GM21423 (cell line): Measurements from ENCODE around the gene TERT.
"Not testable (repeated sequence)": the region's sequence is repeated elsewhere in the genome, so short reads cannot be mapped to it uniquely, and the experiment has no call there.

Experiments used
- ATAC-seq: cut with Tn5 transposase; IDR thresholded peaks from one replicate; pipeline ENCODE4 v1.9.1; 2021; ENCODE audit warnings: mild to moderate bottlenecking, moderate library complexity; ENCODE audit not compliant: unreplicated experiment

TERT gene

DNA sequence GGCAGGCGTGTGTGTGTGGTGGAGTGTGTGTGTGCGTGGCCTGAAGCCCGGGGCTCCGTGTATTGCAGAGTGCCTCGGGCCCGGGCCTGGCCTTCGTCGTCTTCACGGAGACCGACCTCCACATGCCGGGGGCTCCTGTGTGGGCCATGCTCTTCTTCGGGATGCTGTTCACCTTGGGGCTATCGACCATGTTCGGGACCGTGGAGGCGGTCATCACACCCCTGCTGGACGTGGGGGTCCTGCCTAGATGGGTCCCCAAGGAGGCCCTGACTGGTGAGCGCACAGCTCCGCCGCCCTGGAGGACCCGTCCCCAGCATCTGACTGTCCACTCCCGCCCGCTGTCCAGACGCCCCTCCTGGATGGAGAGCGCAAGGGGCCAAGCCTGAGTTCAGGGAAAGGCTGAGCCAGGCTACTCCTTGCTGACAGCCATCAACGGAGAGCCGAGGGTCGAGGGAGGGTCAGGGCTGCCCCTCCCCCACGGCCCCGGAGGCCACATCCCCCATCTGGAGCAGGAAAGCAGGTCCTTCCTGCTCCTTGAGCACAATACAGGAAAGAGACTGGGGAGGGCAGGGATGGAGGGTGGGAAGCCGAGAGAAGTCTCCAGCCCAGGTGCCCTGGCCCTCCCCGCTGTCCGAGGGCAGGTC is 51.3 kb downstream of the TERT start:
- ATAC-seq: no peak

DNA sequence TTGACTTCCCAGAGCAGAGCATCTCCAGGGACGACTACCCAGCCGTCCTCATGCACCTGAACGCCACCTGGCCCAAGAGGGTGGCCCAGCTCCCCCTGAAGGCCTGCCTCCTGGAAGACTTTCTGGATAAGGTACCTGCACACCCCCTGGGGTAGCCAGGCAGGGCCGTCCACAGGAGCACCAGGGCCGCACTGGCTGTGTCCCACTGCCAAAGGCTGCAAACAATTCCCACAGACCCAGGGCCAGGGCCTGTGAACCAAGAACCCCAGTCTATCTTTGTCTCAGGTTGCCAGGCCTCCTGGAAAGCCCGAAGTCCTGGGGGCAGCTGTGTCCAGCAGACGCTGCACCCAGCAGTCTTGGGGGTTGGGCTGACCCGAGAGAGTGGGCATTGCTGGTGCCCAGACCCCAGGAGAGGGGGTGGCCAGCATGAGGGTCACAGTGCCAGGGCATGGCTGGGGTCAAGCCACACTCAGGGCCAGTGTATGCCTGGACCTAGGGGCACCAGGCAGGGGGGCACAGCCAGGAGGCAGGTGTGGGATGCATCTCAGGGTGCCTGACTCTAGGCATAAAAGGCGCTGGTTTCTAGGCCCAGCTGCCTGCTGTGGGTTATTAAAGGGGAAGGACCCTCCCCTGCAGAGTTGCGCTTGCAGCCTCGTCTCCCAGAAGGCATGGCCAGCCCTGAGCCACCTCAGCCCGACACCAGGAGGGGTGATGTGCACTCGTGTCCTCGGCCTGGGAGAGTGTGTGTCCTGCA is 52.0 kb downstream of the TERT start:
- no peak for ATAC-seq

DNA sequence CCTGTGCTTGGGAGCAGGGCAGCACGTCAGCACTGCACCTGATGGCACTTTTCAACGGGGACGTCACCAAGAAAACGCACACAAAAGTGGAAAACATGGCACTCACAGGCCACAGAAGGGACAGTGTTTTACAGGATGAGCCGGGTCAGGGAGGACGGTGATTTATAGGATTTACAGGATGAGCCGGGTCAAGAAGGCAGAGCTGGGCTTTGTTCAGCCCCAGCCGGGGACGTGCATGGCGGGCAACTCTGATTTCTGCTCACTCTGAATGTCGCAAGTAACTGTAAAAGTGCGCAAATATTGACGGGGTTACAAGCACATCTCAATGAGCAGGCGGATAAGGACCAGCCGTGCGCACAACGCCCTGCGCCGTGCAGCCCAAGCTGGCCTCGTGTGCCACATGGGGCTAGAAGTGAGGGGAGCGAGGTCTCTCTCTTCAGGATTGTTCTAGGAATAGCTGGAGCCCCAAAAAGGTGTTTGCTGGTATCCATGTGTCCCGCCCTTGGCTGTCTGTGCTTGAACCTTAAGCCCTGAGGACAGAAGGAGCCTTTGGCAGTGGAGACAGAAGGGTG is 53.3 kb downstream of the TERT start:
- ATAC-seq: no peak

DNA sequence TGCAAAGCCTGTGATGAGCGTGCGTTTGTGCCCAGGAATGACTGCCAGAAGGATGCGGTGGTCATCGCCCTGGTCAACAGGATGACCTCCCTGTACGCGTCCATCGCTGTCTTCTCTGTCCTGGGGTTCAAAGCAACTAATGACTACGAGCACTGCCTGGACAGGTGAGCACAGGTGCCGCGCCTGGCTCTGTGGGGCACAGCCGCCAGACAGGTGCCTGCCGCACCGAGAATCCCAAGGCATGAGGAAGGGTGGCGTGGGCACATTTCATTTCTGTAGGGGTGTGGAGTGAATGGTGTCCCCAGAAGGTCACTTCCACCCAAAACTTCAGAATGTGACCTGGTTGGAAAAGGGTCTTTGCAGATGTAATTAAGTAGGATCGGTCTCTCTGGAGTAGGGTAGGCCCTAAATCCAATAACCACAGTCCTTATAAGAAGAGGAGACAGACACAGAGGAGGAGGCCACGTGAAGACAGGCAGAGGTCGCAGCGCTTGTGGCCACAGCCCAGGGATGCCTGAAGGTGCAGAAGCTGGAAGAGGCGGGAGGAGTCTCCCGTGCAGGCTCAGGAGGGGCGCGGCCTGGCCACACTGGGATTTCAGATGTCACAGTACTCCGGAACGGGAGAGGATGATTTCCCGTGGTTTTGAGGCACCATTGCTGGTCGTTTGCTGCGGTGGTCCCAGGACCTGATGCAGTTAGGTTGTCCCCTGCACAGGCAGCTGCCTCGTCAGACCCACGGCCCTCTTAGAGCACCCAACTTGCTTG is 54.2 kb downstream of the TERT start:
- ATAC-seq: no peak

DNA sequence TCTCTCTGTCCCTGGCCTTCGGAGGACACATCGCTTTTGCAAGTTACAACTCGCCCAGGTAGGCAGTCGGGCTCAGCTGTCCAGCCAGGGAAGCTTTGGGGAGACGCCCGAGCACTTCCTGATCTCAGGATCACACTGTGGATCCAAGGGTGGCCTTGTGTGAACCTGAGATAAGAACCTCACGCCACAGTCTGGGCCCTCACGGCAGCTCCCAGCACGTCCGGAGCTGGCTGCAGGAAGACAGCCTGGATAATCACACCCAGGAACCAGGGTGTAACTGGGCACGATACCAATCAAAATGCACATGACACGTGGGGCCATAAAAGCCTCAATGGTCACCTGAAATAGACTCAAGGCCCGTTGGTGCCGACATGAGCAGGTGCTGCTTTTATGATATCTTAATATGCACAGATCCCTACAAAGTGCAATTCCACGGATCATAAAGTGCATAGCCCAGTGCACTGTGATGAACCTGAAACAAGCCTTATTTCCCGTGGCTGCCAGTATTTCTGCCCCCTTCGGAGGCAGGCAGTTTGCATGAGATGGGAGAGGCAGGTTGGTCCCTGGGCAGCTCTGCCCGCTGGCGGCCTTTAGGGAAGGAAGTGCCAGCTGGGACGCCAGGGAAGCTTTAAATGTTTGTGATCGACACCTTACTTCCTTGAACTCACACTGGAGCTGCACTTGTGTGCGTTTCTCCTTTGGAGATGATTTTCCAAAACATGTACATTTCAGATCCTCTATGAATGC is 55.2 kb downstream of the TERT start:
- no peak for ATAC-seq

DNA sequence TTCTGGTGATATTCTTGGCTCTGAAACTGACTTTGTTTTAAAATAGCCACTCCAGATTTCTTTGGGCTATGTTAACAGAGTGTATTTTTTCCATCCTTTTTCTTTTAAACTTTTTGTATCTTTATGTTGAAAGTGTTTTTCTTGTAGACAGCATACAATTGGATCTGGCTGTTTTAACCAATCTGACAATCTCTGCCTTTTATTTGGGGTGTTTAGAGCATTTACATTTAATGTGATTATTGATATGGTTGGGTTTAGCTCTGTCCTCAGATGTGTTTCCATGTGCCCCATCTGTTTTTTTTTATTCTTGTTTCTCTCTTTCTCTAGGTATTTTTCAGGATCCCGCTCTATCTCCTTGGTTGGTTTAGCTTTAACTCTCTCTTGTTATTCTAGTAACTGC is 59.0 kb downstream of the TERT start:
- no peak for ATAC-seq

DNA sequence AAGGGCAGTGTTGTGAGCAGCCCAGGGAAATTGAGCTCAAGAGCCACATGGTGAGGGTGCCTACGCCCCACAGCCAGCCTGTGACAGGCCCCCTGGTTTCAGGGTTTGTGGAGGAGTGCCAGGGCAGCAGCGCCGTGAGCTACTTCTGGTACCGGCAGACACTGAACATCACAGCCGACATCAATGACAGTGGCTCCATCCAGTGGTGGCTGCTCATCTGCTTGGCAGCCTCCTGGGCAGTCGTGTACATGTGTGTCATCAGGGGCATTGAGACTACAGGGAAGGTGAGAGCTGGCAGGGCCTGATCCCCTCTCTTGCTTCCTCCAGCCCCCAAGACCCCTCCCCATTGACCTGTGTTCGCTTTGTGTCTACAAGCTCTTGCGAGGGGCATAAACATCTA is 59.5 kb downstream of the TERT start:
- no peak for ATAC-seq

DNA sequence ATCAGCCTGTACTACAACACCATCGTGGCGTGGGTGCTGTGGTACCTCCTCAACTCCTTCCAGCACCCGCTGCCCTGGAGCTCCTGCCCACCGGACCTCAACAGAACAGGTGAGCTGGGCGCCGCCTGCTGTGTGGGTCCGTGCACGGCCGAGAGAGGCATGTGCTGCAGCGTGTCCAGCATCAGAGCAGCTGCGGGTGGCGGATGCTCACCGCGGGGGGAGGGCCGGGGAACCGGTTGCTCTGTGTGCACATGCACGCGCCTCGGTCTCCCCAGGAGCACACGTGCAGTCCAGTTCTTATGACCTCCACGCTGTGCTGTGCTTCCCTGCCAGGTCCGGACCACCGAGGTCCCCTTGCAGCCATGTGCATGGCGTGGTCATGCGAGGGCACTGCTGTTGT is 62.1 kb downstream of the TERT start:
- ATAC-seq: no peak

DNA sequence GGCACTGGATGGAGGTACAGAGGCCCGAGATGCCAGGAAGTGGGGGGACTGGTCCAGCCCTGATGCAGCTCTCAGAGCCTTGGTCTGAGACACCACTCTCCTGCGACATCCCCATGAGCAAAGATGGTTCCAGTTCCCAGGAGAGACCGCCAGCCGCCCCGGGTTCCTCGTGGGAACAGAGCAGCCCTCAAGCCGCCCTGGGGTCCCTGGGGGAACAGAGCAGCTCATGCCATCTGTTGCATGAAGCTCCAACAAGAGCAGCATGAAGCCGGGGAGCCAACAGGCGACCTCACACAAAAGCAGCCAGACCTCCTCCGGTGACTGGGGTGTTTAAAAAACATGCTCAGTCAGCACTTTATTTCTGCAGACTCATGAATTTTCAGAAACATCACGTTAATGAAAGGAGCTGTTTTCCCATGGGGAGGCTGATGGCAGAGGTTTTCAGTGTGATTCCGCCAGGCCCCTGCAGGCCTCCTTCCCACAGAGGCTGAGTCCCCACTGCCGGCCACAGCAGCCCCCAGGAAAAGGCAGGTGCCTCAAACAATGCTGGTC is 63.4 kb downstream of the TERT start:
- no peak for ATAC-seq

DNA sequence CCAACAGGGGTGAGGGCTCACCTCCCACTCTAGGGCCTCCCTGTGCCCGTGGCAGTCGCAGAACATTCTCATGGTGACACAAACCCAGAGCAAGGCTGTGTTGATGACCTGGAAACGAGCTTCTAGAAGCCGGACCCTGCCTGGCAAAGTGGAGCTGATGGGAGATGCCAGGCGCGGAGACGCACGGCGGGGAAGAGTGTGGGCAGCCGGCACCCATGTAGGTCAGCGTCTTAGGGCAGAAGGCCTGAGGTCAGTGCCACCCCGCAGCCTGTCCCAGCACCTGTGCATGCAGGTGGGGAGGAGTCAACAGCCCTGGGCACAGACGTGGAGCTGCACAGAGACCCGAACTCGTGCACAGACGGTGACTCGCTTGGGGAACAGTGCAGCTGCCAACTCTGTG is 64.3 kb downstream of the TERT start:
- ATAC-seq: no peak

DNA sequence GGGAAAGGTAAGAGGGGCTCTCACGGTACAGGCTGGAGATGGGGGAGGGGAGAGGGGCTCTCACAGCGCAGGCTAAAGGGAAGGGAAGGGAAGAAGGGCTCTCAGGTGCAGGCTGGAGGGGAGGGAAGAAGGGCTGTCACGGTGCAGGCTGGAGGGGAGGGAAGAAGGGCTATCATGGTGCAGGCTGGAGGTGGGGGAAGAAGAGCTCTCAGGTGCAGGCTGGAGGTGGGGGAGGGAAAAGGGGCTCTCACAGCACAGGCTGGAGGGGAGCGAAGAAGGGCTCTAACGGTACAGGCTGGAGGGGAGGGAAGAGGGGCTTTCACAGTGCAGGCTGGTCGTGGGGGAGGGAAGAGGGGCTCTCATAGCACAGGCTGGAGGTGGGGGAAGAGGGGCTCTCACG is 65.0 kb downstream of the TERT start:
- no peak for ATAC-seq

DNA sequence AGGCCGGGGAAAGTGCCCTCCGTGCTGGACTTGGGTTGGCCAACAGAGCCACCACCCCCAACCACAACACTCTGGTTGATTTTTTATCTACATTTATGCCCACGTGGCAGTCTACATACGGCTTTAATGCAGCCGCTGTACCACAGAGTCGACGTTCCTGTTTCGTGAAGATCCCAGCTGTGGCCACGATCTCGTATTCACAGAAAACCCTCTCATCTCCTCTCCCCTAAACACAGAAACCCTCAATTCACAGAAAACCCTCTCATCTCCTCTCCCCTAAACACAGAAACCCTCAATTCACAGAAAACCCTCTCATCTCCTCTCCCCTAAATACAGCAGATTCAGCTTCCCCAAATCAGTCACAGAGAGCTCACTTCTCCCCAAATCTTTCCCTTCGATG is 65.8 kb downstream of the TERT start:
- not testable (repeated sequence) for ATAC-seq

DNA sequence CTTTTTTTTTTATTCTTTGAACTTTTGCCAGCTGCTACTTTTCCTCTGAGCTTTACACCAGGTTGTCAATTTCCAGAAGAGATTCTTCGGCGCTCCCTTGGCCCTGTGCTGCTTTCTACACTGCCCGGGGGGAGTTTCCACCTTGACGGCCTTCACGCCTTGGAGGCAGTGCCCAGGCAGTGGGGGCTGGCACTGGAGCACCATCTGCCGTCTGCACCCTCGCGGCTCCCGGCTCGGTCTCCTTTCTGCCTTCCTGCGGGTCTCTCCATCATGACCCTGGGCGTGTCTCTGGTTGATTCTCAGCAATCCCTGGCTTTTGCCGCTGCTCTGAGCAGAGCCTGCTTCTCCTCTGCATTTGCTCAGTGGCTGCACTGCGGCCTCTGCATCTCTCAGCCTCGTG is 66.7 kb downstream of the TERT start:
- no peak for ATAC-seq

DNA sequence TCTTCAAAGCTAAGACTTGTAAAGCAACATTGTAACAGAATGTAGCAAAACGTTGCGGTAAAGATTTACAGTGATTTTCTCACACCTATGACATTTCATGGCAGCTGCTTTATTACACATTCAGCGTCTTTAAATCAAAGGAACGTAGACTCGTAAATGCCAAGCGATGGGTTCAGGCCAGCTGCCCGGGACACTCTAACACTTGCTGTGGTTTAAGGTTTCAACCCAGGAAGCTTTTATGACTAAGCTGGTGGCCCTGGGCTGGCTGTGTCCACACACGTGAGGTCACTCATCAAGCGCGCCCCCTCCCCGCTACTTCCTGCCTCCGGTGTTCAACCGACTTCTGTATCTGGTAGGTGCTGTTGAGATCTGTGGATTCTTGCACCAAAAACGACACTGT is 67.2 kb downstream of the TERT start:
- no peak for ATAC-seq

DNA sequence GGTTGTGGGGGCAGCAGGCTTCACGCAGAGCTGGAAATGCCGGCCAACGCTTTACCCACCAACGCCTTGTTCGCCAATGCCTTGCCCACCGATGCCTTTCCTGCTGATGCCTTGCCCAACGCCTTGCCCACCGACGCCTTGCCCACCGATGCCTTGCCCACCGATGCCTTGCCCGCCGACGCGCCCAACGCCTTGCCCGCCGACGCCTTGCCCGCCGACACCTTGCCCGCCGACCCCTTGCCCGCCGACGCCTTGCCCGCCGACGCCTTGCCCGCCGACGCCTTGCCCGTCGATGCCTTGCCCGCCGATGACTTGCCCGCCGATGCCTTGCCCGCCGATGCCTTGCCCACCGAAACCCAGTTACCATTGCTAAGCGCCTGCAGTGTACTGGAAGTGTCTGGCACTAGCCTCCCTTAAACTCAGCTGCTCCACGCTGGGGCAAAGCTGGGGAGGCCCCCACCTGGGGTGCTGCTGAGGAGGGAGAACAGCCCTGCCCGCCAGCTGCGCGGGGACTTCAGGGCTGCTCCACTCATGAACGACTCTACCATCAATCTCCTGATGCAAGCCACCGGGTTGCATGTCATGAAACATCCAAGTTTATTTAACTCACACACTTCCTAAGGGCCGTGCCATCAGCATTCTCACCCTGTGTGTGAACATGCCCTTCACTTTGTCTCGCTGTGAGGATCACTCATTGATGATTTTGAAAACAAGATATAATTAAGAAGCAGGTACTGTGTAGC is 67.9 kb downstream of the TERT start:
- ATAC-seq: no peak

DNA sequence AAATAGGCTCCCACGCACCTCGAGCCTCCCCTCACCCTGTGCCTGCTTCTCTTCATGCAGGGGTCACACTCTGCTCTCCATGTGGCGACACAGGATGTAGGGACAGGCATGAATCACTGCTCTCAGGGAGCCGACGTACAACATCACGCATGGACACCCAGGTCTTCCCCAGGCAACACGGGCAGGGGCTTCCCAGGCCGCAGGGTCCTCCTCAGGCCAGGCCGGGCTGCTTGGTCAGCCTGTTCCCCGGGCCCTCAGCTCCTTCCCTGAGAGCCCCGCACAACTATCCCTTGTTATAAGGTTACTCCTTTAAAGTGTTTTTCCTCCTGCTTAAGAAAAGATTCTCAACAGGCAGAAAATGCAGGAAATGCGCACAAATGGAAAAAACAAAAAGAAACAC is 68.6 kb downstream of the TERT start:
- ATAC-seq: no peak

DNA sequence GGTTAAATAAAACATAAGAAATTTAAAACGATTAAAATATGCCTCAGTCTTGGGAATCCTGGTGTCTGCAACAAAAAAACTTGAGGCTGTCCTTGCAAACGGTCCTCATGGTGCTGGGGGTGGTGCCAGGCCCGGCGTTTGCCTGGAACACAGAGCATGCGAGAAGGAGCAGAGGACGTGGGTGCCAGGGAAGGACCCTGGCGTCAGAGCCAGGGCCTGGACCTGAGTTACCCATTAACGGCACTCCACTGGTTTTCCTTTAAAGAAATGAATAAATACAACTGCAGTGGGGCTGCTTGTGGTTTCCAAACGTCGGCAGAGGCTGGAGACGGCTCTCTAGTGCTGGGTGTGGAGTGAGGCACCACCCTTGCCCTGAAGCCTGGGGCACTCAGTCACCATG is 69.8 kb downstream of the TERT start, which contains the start of gene SLC6A18:
Gene SLC6A18, plus strand, starts transcription at position 301 of the 400 bp plus-strand sequence. Its CDS starts 97 bp downstream, at position 398.
- ATAC-seq: no peak

DNA sequence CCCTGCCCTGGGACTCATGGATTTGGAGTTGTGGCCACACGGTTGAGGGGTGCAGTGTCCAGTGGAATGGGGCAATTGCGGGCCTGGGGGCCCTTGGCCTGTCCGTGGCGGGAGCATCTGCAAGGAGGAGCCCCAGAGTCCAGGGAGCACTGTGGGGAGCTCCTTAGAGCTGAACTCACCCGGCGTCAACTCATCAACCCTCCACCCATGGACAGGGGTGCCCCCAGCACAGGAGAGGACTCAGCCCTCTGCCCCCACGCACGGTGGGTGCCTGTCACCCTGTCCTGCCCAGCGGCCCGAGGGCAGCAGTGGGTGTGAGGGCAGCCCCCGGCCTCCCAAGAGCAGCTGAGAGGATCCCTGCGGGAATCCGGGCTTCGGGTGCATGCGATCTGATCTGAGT is 70.2 kb downstream of the TERT start:
- ATAC-seq: no peak

DNA sequence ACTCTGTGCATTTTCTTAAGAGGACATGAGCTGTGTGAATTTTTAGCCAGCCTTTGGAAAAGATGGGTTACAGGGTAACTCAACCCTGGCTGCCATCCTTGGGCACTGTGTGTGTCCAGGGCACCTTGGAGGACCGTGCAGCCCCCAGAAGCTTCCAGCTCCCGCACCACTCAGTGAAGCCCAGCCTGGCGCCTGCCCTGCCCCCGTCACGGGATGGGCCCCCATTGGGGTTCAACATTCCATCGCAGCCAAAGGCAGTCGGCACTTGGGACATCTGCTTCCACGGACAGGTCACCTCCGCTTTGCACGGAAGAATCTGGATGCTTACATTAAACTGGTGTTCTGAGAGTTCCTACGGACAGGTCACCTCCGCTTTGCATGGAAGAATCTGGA is 71.6 kb downstream of the TERT start:
- no peak for ATAC-seq
